A549 (cell line): ENCODE measurements around the gene NCAM2.

Experiments used
- CTCF ChIP-seq: fragments of >200 bp; sonication (Bioruptor Twin); formaldehyde crosslinking; IDR thresholded peaks from 3 replicates; pipeline ENCODE4 v1.5.1; 2016
- POLR2A ChIP-seq: IDR thresholded peaks from 2 replicates; pipeline ENCODE4 v1.6.1; 2012; ENCODE audit warnings: mild to moderate bottlenecking, low read length
- TP53 ChIP-seq: fragments of 250-450 bp; sonication (Bioruptor Pico); IDR thresholded peaks from 2 replicates; pipeline ENCODE4 v1.5.0; 2021; ENCODE audit warnings: mild to moderate bottlenecking, moderate library complexity
- TF ChIP-seq, protein P1 (sequence below): fragments of 450-650 bp; IDR thresholded peaks from 2 replicates; pipeline ENCODE4 v1.6.1; 2014; ENCODE audit warnings: antibody characterized with exemption

GRCh38 chr21:21530680-21531079 lies 532.5 kb downstream of the NCAM2 start:
- TF ChIP-seq, protein P1, sequence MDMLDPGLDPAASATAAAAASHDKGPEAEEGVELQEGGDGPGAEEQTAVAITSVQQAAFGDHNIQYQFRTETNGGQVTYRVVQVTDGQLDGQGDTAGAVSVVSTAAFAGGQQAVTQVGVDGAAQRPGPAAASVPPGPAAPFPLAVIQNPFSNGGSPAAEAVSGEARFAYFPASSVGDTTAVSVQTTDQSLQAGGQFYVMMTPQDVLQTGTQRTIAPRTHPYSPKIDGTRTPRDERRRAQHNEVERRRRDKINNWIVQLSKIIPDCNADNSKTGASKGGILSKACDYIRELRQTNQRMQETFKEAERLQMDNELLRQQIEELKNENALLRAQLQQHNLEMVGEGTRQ, result no peak
- TF ChIP-seq POLR2A (no peak), CTCF (no peak), TP53 (no peak)
